BJ (cell line): ENCODE data around the gene ST7. TPM values are rescaled to one million over a fixed set of nuclear protein-coding genes. Genes with fewer than 3 reads are reported as not detected.

Source experiments
- CTCF ChIA-PET: fragments of 350-600 bp; formaldehyde crosslinking; extraction: SDS; loops from one replicate; lab custom pipeline; 2021; ENCODE audit warnings: antibody characterized with exemption, inconsistent platforms; lab: Yijun Ruan, JAX
- POLR2A ChIA-PET: fragments of 300-600 bp; sonication (Branson Sonifier 250); formaldehyde crosslinking; extraction: SDS; loops from one replicate; lab custom pipeline; 2021; ENCODE audit warnings: antibody characterized with exemption; lab: Charles Lee
- DNase-seq: peaks from one replicate; pipeline ENCODE4 v3.0.0-alpha.2; 2011; ENCODE audit warnings: low read depth
- H3K27me3 ChIP-seq: 2 replicates; pipeline ENCODE4 v1.6.0; 2011; ENCODE audit warnings: low read length; ENCODE audit not compliant: control insufficient read depth, insufficient read depth
- H3K36me3 ChIP-seq: 2 replicates; pipeline ENCODE4 v1.5.1; 2011; ENCODE audit warnings: low read length; ENCODE audit not compliant: control insufficient read depth, insufficient read depth
- H3K4me3 ChIP-seq: 2 replicates; pipeline ENCODE4 v1.5.1; 2011; ENCODE audit warnings: low read depth, mild to moderate bottlenecking, control low read depth, low read length
- CTCF ChIP-seq: IDR thresholded peaks from 2 replicates; pipeline ENCODE4 v1.5.1; 2011; ENCODE audit warnings: low read depth, mild to moderate bottlenecking, control low read depth, inconsistent platforms, low read length, moderate library complexity; ENCODE audit not compliant: insufficient read depth
- polyA plus RNA-seq: library from polyadenylated mRNA; depleted of rRNA; stranded (reverse); fragments of >200 nt; gene quantifications from 2 replicates; pipeline ENCODE4 v1.2.3, GENCODE V29; 2011

The ST7 gene
- polyA plus RNA-seq, 1 experiment = 16.0 TPM

GRCh38 chr7:116978006-116978405 is 24.7 kb downstream of the ST7 start:
- ChIA-PET POLR2A (no interaction called here), CTCF (interaction anchor here (0.9 to 2.7 kb wide), 6 partner anchors 8 to 150 kb away, joined by 3 to 8 read pairs (median 4); no protein-coding TSS in a partner anchor)
- Histone ChIP-seq H3K4me3 (no peak overlapping the region), H3K27me3 (no peaks in the 10 kb centered on the region), H3K36me3 (no peaks in the 10 kb centered on the region)
- DNase-seq = no peak
- TF ChIP-seq CTCF = no peak

DNA sequence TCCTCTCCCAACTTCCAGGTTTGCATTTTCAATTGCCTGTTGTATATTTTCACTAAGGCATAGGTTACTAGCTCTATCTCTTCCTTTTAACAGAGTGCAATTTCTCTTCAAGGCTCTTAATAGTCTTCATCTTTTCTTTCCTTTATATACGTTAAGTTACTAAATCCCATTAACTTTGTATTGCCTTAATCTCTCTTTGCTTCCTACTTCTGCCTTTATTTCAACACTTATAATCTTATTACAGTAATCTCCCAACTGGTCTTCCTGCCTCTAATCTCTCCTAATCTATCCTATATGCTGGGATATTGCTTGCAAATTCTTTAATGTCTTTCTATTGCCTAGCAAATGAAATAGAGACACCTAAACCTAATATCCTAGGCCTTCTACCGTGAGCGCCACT is 26.1 kb downstream of the ST7 start:
- ChIA-PET POLR2A (no interaction called here), CTCF (interaction anchor here (0.6 to 2.7 kb wide), 4 partner anchors 9 to 148 kb away, joined by 3 to 8 read pairs (median 4); no protein-coding TSS in a partner anchor)
- no peaks in the 10 kb centered on the region for H3K36me3 ChIP-seq
- no peaks in the 10 kb centered on the region for H3K27me3 ChIP-seq
- TF ChIP-seq CTCF = no peak
- DNase-seq = no peak
- no peak overlapping the region for H3K4me3 ChIP-seq

DNA sequence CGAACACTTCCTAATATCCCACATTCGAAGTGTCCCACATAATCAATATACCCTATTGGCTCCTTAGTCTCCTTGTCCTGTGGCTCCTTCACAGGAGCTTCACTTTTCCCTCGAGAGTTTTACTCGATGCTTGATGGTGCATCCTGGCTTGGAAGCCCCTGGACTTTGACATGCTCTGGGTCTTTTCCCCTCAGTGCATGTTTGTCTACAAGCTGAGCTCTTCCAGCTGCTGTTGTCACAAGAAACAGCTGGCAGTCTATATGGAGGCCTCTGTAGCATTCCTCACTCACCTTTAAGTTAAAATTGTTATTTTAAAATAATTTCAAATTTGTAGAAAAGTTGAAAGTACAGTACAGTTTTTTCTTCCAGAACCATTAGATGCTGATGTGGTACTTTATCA is 27.1 kb downstream of the ST7 start:
- no peak for TF ChIP-seq CTCF
- H3K36me3 ChIP-seq = no peaks in the 10 kb centered on the region
- POLR2A ChIA-PET = no interaction called here
- no peak overlapping the region for H3K4me3 ChIP-seq
- no peak for DNase-seq
- CTCF ChIA-PET = interaction anchor here (1.3 to 2.7 kb wide), 2 partner anchors 8 to 9 kb away, joined by 3 to 8 read pairs; no protein-coding TSS in a partner anchor
- no peaks in the 10 kb centered on the region for H3K27me3 ChIP-seq

GRCh38 chr7:116981939-116982338 is 28.6 kb downstream of the ST7 start:
- CTCF ChIA-PET = interaction anchor here (0.7 to 1.3 kb wide), 5 partner anchors 10 to 146 kb away, joined by 3 to 5 read pairs (median 3); no protein-coding TSS in a partner anchor
- H3K27me3 ChIP-seq = no peaks in the 10 kb centered on the region
- no peaks in the 10 kb centered on the region for H3K36me3 ChIP-seq
- POLR2A ChIA-PET = no interaction called here
- TF ChIP-seq CTCF = no peak
- no peak for DNase-seq
- no peak overlapping the region for H3K4me3 ChIP-seq

GRCh38 chr7:116984511-116984910 is 31.2 kb downstream of the ST7 start:
- no peak for TF ChIP-seq CTCF
- no peak for DNase-seq
- H3K36me3 ChIP-seq = no peaks in the 10 kb centered on the region
- H3K27me3 ChIP-seq = no peaks in the 10 kb centered on the region
- ChIA-PET CTCF (interaction anchor here (0.5 to 9.2 kb wide), 22 partner anchors 9 to 241 kb away, joined by 3 to 200 read pairs (median 4); no protein-coding TSS in a partner anchor), POLR2A (no interaction called here)
- H3K4me3 ChIP-seq = no peak overlapping the region
